ENCODE results near the gene MICOS13. TPM values are rescaled to one million over a fixed set of nuclear protein-coding genes. Genes with fewer than 3 reads are reported as not detected.

Gene MICOS13
- total and polyA plus RNA-seq, 2 donors from 2014 or later, result 74.6 to 244 TPM

DNA sequence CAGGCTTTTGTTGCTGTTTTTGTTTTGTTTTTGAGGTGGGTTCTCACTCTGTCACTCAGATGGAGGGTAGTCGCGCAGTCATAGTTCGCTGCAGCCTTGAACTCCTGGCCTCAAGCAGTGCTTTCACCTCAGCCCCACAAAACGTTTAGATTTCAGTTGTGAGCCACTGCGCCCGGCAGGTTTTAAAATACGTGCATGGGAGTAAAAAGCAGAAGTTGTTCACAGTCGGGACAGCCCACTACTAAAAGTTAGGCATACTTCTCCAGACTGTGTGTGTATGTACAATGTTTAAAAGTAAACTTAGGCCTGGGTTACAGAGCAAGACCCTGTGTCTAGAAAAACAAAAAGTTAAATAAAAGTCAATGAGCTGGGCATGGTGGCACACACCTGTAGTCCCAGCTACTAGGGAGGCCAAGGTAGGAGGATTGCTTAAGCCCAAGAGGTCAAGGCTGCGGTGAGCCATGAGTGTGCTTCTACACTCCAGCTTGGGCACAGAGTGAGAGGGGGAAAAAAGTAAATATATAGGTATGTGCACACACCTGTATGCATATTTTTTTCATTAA lies 51.3 kb downstream of the MICOS13 start:
- no peak for TF ChIP-seq CTCF (IDR thresholded peaks at IDR 0.05; ENCODE audit: borderline replicate concordance, extremely low read depth, insufficient read depth)
- no peak overlapping the region for H3K9ac ChIP-seq (ENCODE audit: low read length in 3 of 3)
- intact Hi-C loops (cut with DNase I), result no loop called here
- no peaks in the 10 kb centered on the region for H3K27me3 ChIP-seq (ENCODE audit: control insufficient read depth, insufficient read depth, low read length)
- peaks cover 10 to 32% (median 18%) of the 10 kb centered on the region in 3 donors for H3K36me3 ChIP-seq (ENCODE audit: control insufficient read depth in 2 of 3, insufficient read depth in 3 of 3, low read length in 3 of 3)
- H3K4me3 ChIP-seq (ENCODE audit: low read length in 3 of 3), result no peak overlapping the region
- H3K9me3 ChIP-seq (ENCODE audit: control insufficient read depth in 2 of 3, insufficient read depth in 1 of 3, low read length in 3 of 3), result no peaks in the 10 kb centered on the region
- peaks cover 0 to 36% (median 28%) of the 10 kb centered on the region in 3 donors for H3K4me1 ChIP-seq (ENCODE audit: control insufficient read depth in 2 of 3, insufficient read depth in 2 of 3, low read depth in 1 of 3, low read length in 3 of 3)
- no peak for DNase-seq
- H3K27ac ChIP-seq (ENCODE audit: low read depth in 2 of 2, low read length in 2 of 2), result no peak overlapping the region
- no peak for FAIRE-seq

DNA sequence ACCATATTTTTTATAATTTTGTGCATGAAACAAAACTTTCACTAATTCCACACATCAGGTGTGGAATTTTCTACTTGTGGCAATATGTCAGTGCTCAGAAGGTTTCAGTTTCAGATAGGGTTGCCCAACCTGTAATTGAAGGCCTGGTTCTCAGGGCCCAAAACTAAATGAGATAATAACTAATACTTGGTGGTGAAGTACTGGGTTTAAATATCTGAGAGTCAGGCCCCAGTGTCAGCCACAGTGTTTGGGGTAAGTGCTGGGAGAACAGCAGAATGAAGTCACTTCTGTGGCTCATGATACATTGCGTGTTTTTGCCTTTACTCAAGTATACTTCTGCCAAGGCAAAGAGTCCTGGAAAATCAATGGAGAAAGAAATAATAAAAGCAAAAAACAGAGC lies 51.9 kb downstream of the MICOS13 start:
- no peak for TF ChIP-seq CTCF (IDR thresholded peaks at IDR 0.05; ENCODE audit: borderline replicate concordance, extremely low read depth, insufficient read depth)
- Histone ChIP-seq H3K4me1 (ENCODE audit: control insufficient read depth in 2 of 3, insufficient read depth in 2 of 3, low read depth in 1 of 3, low read length in 3 of 3) (peaks cover 0 to 36% (median 28%) of the 10 kb centered on the region in 3 donors), H3K9ac (ENCODE audit: low read length in 3 of 3) (no peak overlapping the region), H3K36me3 (ENCODE audit: control insufficient read depth in 2 of 3, insufficient read depth in 3 of 3, low read length in 3 of 3) (peaks cover 10 to 32% (median 18%) of the 10 kb centered on the region in 3 donors), H3K27ac (ENCODE audit: low read depth in 2 of 2, low read length in 2 of 2) (no peak overlapping the region), H3K4me3 (ENCODE audit: low read length in 3 of 3) (no peak overlapping the region), H3K9me3 (ENCODE audit: control insufficient read depth in 2 of 3, insufficient read depth in 1 of 3, low read length in 3 of 3) (no peaks in the 10 kb centered on the region), H3K27me3 (ENCODE audit: control insufficient read depth, insufficient read depth, low read length) (no peaks in the 10 kb centered on the region)
- intact Hi-C loops (cut with DNase I), result no loop called here
- FAIRE-seq, result no peak
- no peak for DNase-seq

Other genes starting within 250 kb of the MICOS13 start
- gene ZNRF4, start 225.1 kb downstream of the MICOS13 start, total RNA-seq, result not detected
- gene ZNRF4, start 225.1 kb downstream of the MICOS13 start, polyA plus RNA-seq (ENCODE audit: insufficient read depth, low read depth, low replicate concordance), result not detected
- 0.94 TPM for gene TINCR, start 112.6 kb downstream of the MICOS13 start, total RNA-seq
- gene TINCR, start 112.6 kb downstream of the MICOS13 start, polyA plus RNA-seq (ENCODE audit: insufficient read depth, low read depth, low replicate concordance), result 2.2 TPM
- 113 TPM for gene SAFB2, start 57.7 kb downstream of the MICOS13 start, total RNA-seq
- 67.1 TPM for gene SAFB2, start 57.7 kb downstream of the MICOS13 start, polyA plus RNA-seq (ENCODE audit: insufficient read depth, low read depth, low replicate concordance)
- 88.6 TPM for gene SAFB, start 57.4 kb downstream of the MICOS13 start, total RNA-seq
- gene SAFB, start 57.4 kb downstream of the MICOS13 start, polyA plus RNA-seq (ENCODE audit: insufficient read depth, low read depth, low replicate concordance), result 35.0 TPM
- 7.8 TPM for gene HSD11B1L, start 511 bp upstream of the MICOS13 start, total RNA-seq
- 29.9 TPM for gene HSD11B1L, start 511 bp upstream of the MICOS13 start, polyA plus RNA-seq (ENCODE audit: insufficient read depth, low read depth, low replicate concordance)
- 564 TPM for gene RPL36, start 9.8 kb upstream of the MICOS13 start, total RNA-seq
- gene RPL36, start 9.8 kb upstream of the MICOS13 start, polyA plus RNA-seq (ENCODE audit: insufficient read depth, low read depth, low replicate concordance), result 1,593 TPM
- 67.1 TPM for gene LONP1, start 39.6 kb upstream of the MICOS13 start, total RNA-seq
- gene LONP1, start 39.6 kb upstream of the MICOS13 start, polyA plus RNA-seq (ENCODE audit: insufficient read depth, low read depth, low replicate concordance), result 71.5 TPM
- not detected for gene CATSPERD, start 40.1 kb upstream of the MICOS13 start, total RNA-seq
- gene CATSPERD, start 40.1 kb upstream of the MICOS13 start, polyA plus RNA-seq (ENCODE audit: insufficient read depth, low read depth, low replicate concordance), result not detected
- gene PRR22, start 104.2 kb upstream of the MICOS13 start, total RNA-seq, result 4.2 TPM
- gene PRR22, start 104.2 kb upstream of the MICOS13 start, polyA plus RNA-seq (ENCODE audit: insufficient read depth, low read depth, low replicate concordance), result 4.1 TPM
- 37.6 TPM for gene DUS3L, start 110.6 kb upstream of the MICOS13 start, total RNA-seq
- 18.1 TPM for gene DUS3L, start 110.6 kb upstream of the MICOS13 start, polyA plus RNA-seq (ENCODE audit: insufficient read depth, low read depth, low replicate concordance)
- 3.5 TPM for gene NRTN, start 124.6 kb upstream of the MICOS13 start, total RNA-seq
- gene NRTN, start 124.6 kb upstream of the MICOS13 start, polyA plus RNA-seq (ENCODE audit: insufficient read depth, low read depth, low replicate concordance), result 5.8 TPM
- 13.0 TPM for gene FUT6, start 159.2 kb upstream of the MICOS13 start, total RNA-seq
- 58.4 TPM for gene FUT6, start 159.2 kb upstream of the MICOS13 start, polyA plus RNA-seq (ENCODE audit: insufficient read depth, low read depth, low replicate concordance)
- gene FUT3, start 170.9 kb upstream of the MICOS13 start, total RNA-seq, result 3.0 TPM
- gene FUT3, start 170.9 kb upstream of the MICOS13 start, polyA plus RNA-seq (ENCODE audit: insufficient read depth, low read depth, low replicate concordance), result 6.5 TPM
- gene FUT5, start 190.0 kb upstream of the MICOS13 start, total RNA-seq, result 0.22 TPM
- not detected for gene FUT5, start 190.0 kb upstream of the MICOS13 start, polyA plus RNA-seq (ENCODE audit: insufficient read depth, low read depth, low replicate concordance)
- 200 TPM for gene NDUFA11, start 223.3 kb upstream of the MICOS13 start, total RNA-seq
- gene NDUFA11, start 223.3 kb upstream of the MICOS13 start, polyA plus RNA-seq (ENCODE audit: insufficient read depth, low read depth, low replicate concordance), result 763 TPM
- gene VMAC, start 224.4 kb upstream of the MICOS13 start, total RNA-seq, result 8.7 TPM
- 2.3 TPM for gene VMAC, start 224.4 kb upstream of the MICOS13 start, polyA plus RNA-seq (ENCODE audit: insufficient read depth, low read depth, low replicate concordance)
- 82.1 TPM for gene CAPS, start 233.7 kb upstream of the MICOS13 start, total RNA-seq
- gene CAPS, start 233.7 kb upstream of the MICOS13 start, polyA plus RNA-seq (ENCODE audit: insufficient read depth, low read depth, low replicate concordance), result 53.0 TPM

Measured in kidney (tissue), 14 donors.